ENCODE data around the gene STAM. TPM values are rescaled to one million over a fixed set of nuclear protein-coding genes. Genes with fewer than 3 reads are reported as not detected.

Gene STAM
- total RNA-seq, 1 experiment from 2014 or later, result 29.3 TPM

- no peak overlapping the region for H3K4me3 Mint-ChIP-seq
- H3K9ac ChIP-seq (ENCODE audit: extremely low read depth, insufficient read length, low read length), result no peak overlapping the region
- H3K79me1 ChIP-seq (ENCODE audit: insufficient read depth, low read depth, low read length, poor library complexity, severe bottlenecking), result no peaks in the 10 kb centered on the region
- no peak overlapping the region for H3K27ac ChIP-seq (ENCODE audit: insufficient read length, low read depth, low read length)
- no peak overlapping the region for H3K4me2 ChIP-seq (ENCODE audit: insufficient read depth, insufficient read length, low read length)
- no peak overlapping the region for H4K5ac ChIP-seq (ENCODE audit: insufficient read length, low read depth, low read length)
- no peaks in the 10 kb centered on the region for H3K23me2 ChIP-seq (ENCODE audit: insufficient read length, low read depth, low read length, poor library complexity, severe bottlenecking)
- H2BK12ac ChIP-seq (ENCODE audit: insufficient read length, low read depth, low read length), result no peak overlapping the region
- no peak overlapping the region for H4K8ac ChIP-seq (replicated peaks; ENCODE audit: insufficient read length, low read depth, low read length)
- no peaks in the 10 kb centered on the region for H3K4me1 Mint-ChIP-seq
- no peaks in the 10 kb centered on the region for H3K4me1 ChIP-seq (ENCODE audit: insufficient read depth, low read length)
- no peak for DNase-seq
- no peaks in the 10 kb centered on the region for H3K27me3 ChIP-seq (ENCODE audit: insufficient read depth, low read length)
- H2BK120ac ChIP-seq (ENCODE audit: low read depth, low read length, poor library complexity, severe bottlenecking), result no peak overlapping the region
- H3K56ac ChIP-seq (ENCODE audit: insufficient read length, low read depth, low read length), result no peak overlapping the region
- no peak overlapping the region for H2AK5ac ChIP-seq (ENCODE audit: insufficient read length, low read length)
- no peak overlapping the region for H2AFZ ChIP-seq (ENCODE audit: low read length)
- no peak overlapping the region for H2BK5ac ChIP-seq (ENCODE audit: insufficient read length, low read length)
- H3K27ac Mint-ChIP-seq, result no peak overlapping the region
- no peak overlapping the region for H2BK20ac ChIP-seq (ENCODE audit: low read depth, low read length, poor library complexity, severe bottlenecking)
- H3K9me3 Mint-ChIP-seq, result no peaks in the 10 kb centered on the region
- no peak overlapping the region for H4K91ac ChIP-seq (ENCODE audit: insufficient read length, low read depth, low read length)
- no peak overlapping the region for H2BK15ac ChIP-seq (ENCODE audit: low read depth, low read length)
- TF ChIP-seq CTCF (conservative IDR thresholded peaks at IDR 0.05), result no peak
- no peak overlapping the region for H3K4ac ChIP-seq (ENCODE audit: low read depth, low read length)
- H3K79me2 ChIP-seq (ENCODE audit: insufficient read depth, low read length), result no peaks in the 10 kb centered on the region
- H4K20me1 ChIP-seq (ENCODE audit: control insufficient read depth, insufficient read depth, insufficient read length), result no peaks in the 10 kb centered on the region
- H3K27me3 Mint-ChIP-seq (ENCODE audit: low read depth), result no peaks in the 10 kb centered on the region
- no peak overlapping the region for H3K23ac ChIP-seq (ENCODE audit: insufficient read length, low read depth, low read length)
- no peak overlapping the region for H3K18ac ChIP-seq (ENCODE audit: insufficient read length, low read depth, low read length)
- H3K9me3 ChIP-seq (ENCODE audit: control insufficient read depth, low read depth, low read length), result no peaks in the 10 kb centered on the region
- no CpG with 5 or more reads among the region's 3 CpGs for WGBS (ENCODE audit: extremely low coverage, insufficient read length, low lambda C conversion rate)
- peaks cover 0 to 2% (median 0%) of the 10 kb centered on the region in 3 experiments; a peak in 1 of 7 replicates for H3K36me3 Mint-ChIP-seq (ENCODE audit: insufficient read depth in 1 of 3, low read depth in 3 of 3)
- H3T11ph ChIP-seq (ENCODE audit: low read length), result no peak overlapping the region
- H3K14ac ChIP-seq (ENCODE audit: insufficient read depth, low read length), result no peak overlapping the region
Measured at GRCh38 chr10:17606547-17607040, 37.4 kb upstream of the STAM start.

Data from H9 (cell line).